Brain microvascular endothelial cell (primary cell): ENCODE data around the gene VPS52.

Experiments
- DNase-seq: peaks from one replicate; pipeline ENCODE4 v3.0.0-alpha.2; 2020
- H3K27ac ChIP-seq: fragments of 250-450 bp; sonication (Bioruptor Pico); 2 replicates; pipeline ENCODE4 v1.5.1; 2020; ENCODE audit warnings: mild to moderate bottlenecking, moderate library complexity
- H3K27me3 ChIP-seq: fragments of 250-450 bp; sonication (Bioruptor Pico); replicated peaks from 2 replicates; pipeline ENCODE4 v1.5.1; 2020; ENCODE audit warnings: mild to moderate bottlenecking
- H3K36me3 ChIP-seq: fragments of 250-450 bp; sonication (Bioruptor Pico); replicated peaks from 2 replicates; pipeline ENCODE4 v1.5.1; 2020; ENCODE audit warnings: mild to moderate bottlenecking
- H3K4me3 ChIP-seq: 2 replicates; pipeline ENCODE4 v1.5.1; 2011; ENCODE audit warnings: low read depth, mild to moderate bottlenecking, control low read depth, low read length, moderate library complexity
- CTCF ChIP-seq: IDR thresholded peaks from 2 replicates; pipeline ENCODE4 v1.5.1; 2011; ENCODE audit warnings: low read depth, mild to moderate bottlenecking, moderate library complexity, low read length, control low read depth, inconsistent platforms; ENCODE audit errors: missing control alignments
- in situ Hi-C: cut with HindIII; loops from 2 replicates; pipeline ENCODE4 v1.10.0; 2017; ENCODE audit warnings: low sequenced_read_pairs, low pct_ligation_motif_present

VPS52 gene, protein sequence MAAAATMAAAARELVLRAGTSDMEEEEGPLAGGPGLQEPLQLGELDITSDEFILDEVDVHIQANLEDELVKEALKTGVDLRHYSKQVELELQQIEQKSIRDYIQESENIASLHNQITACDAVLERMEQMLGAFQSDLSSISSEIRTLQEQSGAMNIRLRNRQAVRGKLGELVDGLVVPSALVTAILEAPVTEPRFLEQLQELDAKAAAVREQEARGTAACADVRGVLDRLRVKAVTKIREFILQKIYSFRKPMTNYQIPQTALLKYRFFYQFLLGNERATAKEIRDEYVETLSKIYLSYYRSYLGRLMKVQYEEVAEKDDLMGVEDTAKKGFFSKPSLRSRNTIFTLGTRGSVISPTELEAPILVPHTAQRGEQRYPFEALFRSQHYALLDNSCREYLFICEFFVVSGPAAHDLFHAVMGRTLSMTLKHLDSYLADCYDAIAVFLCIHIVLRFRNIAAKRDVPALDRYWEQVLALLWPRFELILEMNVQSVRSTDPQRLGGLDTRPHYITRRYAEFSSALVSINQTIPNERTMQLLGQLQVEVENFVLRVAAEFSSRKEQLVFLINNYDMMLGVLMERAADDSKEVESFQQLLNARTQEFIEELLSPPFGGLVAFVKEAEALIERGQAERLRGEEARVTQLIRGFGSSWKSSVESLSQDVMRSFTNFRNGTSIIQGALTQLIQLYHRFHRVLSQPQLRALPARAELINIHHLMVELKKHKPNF

DNA sequence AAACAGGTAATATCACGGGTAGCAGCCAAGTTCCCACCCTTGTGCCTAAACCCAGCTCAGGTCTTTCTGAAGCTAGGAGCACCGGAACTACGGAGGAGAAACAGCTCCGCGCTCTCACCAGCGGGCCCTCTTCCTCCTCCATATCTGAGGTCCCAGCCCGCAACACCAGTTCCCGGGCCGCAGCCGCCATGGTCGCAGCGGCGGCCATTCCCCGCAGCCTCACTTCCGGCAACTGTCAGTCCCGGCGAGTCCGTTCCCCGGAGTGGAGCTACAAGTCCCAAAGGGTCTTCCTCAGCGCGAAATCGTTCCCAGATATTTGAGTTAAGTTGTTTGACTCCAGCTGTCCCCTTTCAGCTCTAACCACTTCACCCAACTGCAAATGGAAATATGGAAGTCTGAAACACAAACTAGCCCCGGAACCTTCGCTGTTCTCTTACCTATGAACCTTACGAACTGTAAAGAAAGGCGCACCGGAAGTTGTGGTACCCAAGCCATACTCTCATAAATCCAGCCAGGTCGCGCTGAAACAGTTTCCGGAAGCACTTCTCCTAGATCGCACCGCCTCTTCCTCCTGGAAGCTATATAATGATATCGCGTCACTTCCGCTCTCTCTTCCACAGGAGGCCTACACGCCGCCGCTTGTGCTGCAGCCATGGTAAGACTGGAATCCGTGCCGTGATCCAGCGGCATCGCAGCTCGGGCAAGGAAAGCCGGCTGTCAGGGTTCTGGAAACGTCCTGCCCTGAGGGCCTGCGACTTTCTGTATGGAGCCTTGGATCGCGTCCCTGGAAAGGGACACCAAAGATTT, at the start of gene VPS52, which contains the start of gene RPS18:
TSS of gene VPS52 (minus strand) at position 409 of the 807 bp plus-strand sequence. CDS start at position 208, 201 bp downstream.
TSS of gene RPS18 (plus strand) at position 608 of the 807 bp plus-strand sequence. CDS start at position 653, 45 bp downstream.
- Histone ChIP-seq H3K4me3 (peak within 1 kb of the TSS; percentile 99), H3K27ac (peak within 1 kb of the TSS; percentile 93), H3K27me3 (no peaks in the 10 kb centered on the region), H3K36me3 (peaks cover 58% of the 10 kb centered on the region)
- TF ChIP-seq CTCF, result no peak
- DNase-seq, result peak; percentile 98
- in situ Hi-C loops, result no loop called here

- no peaks in the 10 kb centered on the region for H3K27me3 ChIP-seq
- no peak for DNase-seq
- peak overlapping the region; percentile 83 for H3K4me3 ChIP-seq
- H3K36me3 ChIP-seq, result peaks cover 25% of the 10 kb centered on the region
- H3K27ac ChIP-seq, result peak overlapping the region; percentile 89
- TF ChIP-seq CTCF, result no peak
- in situ Hi-C loops, result no loop called here
Observed at GRCh38 chr6:33321227-33321626, 49.6 kb upstream of the VPS52 start.

DNA sequence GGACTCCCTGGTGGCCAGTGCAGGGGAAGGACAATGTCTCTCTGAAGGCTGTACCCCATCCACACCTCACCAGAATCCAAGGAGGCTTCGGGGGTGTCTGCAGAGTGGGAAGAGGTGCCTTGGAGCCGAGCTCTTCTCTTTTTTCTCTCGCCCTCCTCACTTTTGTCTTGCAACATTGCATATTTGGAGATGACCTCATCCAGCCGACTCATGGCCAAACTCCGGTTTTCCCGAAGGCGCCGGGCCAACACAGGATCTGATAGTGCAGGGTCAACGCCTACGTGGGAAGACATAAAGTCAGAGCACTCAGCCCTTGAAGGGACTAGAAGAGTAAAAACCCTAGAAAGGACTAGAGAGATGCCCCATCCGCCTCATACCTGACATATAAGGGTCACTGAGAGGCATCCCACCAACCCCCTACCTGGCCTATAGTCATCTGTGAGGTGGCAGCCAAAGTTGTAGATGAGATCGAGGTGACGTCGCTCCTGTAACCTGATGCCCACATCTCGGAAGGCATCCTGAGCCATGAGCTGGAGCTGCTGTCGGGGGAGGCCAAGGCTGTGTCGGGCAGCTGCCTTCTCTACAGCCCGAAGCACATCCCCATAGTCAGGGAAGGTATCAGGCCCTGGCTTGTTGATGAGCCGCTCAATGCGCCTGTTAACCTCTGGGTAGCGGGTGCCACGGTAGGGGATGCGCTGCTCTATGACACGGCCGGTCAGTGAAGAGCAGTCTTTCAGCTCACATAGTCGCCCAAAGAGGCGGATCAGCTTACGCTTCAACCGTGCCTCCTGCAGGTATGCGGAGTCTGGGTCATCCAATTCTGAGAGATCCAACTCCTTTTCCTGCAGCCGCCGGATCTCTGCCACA, 48.9 kb upstream of the VPS52 start:
- no peaks in the 10 kb centered on the region for H3K27me3 ChIP-seq
- peak overlapping the region; percentile 89 for H3K27ac ChIP-seq
- H3K36me3 ChIP-seq, result peaks cover 25% of the 10 kb centered on the region
- peak; percentile 94 for DNase-seq
- H3K4me3 ChIP-seq, result peak overlapping the region; percentile 31
- in situ Hi-C loops, result no loop called here
- no peak for TF ChIP-seq CTCF

DNA sequence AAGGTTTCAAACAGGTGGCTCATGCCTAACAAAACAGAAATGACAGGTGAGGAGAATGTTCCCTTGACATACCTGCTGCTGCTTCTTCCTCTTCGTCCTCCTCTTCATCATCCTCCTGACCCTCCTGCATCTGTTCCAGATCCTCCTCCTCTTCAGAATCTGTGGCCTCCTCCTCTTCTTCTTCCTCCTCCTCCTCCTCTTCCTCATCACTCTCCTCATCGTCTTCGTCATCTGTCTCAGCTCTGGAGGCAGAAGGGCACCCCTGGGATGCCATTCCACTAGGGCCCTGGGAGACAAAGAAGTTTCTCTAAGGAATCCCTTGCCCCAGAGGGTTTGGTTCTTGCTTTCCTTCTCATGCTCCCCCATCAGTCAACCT, 48.3 kb upstream of the VPS52 start:
- TF ChIP-seq CTCF, result no peak
- no peaks in the 10 kb centered on the region for H3K27me3 ChIP-seq
- no peak for DNase-seq
- peak overlapping the region; percentile 20 for H3K4me3 ChIP-seq
- in situ Hi-C loops, result no loop called here
- H3K36me3 ChIP-seq, result peaks cover 25% of the 10 kb centered on the region
- H3K27ac ChIP-seq, result peak overlapping the region; percentile 89
